ENCODE measurements around the gene KCNG2. TPM values are rescaled to one million over a fixed set of nuclear protein-coding genes. Genes with fewer than 3 reads are reported as not detected.

Gene KCNG2
- total and polyA plus RNA-seq, 2 of the 8 experiments (the other 6 are each of a cell fraction or from before 2014, with no cell fraction given), result 0.19 to 0.74 TPM

DNA sequence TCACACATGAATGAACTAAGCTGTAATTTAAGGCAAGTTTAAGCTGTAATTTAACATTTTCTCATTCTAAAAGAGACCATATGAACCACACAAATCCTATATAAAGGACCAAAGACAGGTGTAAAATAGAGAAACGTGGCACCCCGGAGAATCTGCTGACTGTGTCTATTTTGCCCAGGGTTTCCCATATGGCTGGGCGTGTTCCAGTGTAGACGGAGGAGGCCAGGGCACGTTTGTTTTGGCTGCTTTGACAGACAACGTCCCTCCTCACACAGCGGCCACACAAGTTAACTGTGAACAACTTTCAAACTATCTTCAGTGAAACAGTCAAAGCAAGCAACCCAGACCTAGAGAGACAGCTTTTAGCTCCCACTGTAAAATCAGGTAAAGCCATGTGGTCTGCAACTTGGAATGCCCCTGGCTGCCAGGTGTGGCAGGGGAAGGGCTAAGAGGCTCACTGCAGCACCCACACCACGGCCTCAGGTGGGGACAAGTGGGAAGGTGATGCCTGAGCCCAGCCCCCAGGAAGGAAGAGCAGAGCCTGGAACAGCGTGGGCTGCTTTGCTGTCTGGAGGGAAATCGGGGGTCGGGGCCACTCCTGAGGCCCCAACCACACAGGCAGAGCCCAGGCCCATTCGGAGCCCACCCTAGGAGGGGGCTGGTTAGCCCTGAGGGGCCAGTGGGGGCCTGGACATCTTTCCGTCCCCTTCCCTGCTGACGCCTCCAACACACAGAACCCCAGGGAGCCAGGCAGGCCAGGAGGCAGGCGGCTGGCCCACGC is 113.0 kb downstream of the KCNG2 start:
- CTCF ChIA-PET (ENCODE audit: partially characterized antibody), result interaction anchor here (1.5 to 1.6 kb wide), 2 partner anchors 51 to 271 kb away, joined by 3 read pairs; no protein-coding TSS in a partner anchor
- Histone ChIP-seq H3K79me1 (ENCODE audit: low read depth, low read length) (0 out of 2 replicates have a peak, but pooled peaks cover 6% of the 10 kb centered on the region), H3K27me3 (replicated peaks in 1 of 4; ENCODE audit: control insufficient read depth in 3 of 4, extremely low read depth in 1 of 4, insufficient read depth in 3 of 4, low read length in 3 of 4) (no peaks in the 10 kb centered on the region), H3K27ac (ENCODE audit: low read depth, low read length) (no peak overlapping the region), H3K4me1 (replicated peaks in 1 of 4; ENCODE audit: control insufficient read depth in 3 of 4, insufficient read depth in 4 of 4, low read length in 3 of 4) (peaks cover 0 to 12% (median 6%) of the 10 kb centered on the region in 4 experiments; a peak in 5 of 7 replicates), H2AK5ac (ENCODE audit: low read depth, low read length) (0 out of 2 replicates have a peak overlapping the region, but pooled peaks have one; percentile 39), H3K9ac (replicated peaks in 1 of 4; ENCODE audit: extremely low read depth in 1 of 4, low read depth in 3 of 4, low read length in 3 of 4) (no peak overlapping the region), H3K4me3 (ENCODE audit: extremely low read depth in 1 of 4, insufficient read depth in 2 of 4, low read depth in 3 of 4, low read length in 4 of 4) (peak overlapping the region in 3 of 4 experiments; percentile 10 to 44 (median 10); a peak in 4 of 8 replicates), H4K91ac (replicated peaks; ENCODE audit: insufficient read length, low read length) (no peak overlapping the region), H2BK120ac (replicated peaks; ENCODE audit: low read depth, low read length) (no peak overlapping the region), H4K8ac (ENCODE audit: extremely low read depth, insufficient read depth, low read length) (no peak overlapping the region), H2BK20ac (ENCODE audit: low read length) (no peak overlapping the region), H2BK5ac (ENCODE audit: low read depth, low read length) (0 out of 2 replicates have a peak overlapping the region, but pooled peaks have one; percentile 35), H4K5ac (ENCODE audit: insufficient read length, low read depth, low read length) (no peak overlapping the region), H3K18ac (ENCODE audit: extremely low read depth, low read length) (no peak overlapping the region), H3K4ac (replicated peaks; ENCODE audit: insufficient read length, low read depth, low read length) (no peak overlapping the region), H3K56ac (replicated peaks; ENCODE audit: insufficient read length, low read depth, low read length) (no peak overlapping the region), H3K79me2 (ENCODE audit: control insufficient read depth in 1 of 2, insufficient read depth in 2 of 2, low read length in 2 of 2) (no peaks in the 10 kb centered on the region), H3K14ac (ENCODE audit: insufficient read length) (no peak overlapping the region), H2BK15ac (ENCODE audit: low read length) (no peak overlapping the region; the same call in 1 of the 2 replicates), H4K20me1 (replicated peaks in 1 of 2; ENCODE audit: control insufficient read depth in 1 of 2, insufficient read depth in 2 of 2, low read length in 2 of 2) (peaks cover 2 to 4% of the 10 kb centered on the region in 2 experiments), H3K23me2 (ENCODE audit: low read depth, low read length) (peaks cover 10% of the 10 kb centered on the region; the same call in 1 of the 2 replicates), H2AFZ (ENCODE audit: low read length) (no peak overlapping the region), H3K9me3 (ENCODE audit: insufficient read depth in 2 of 2, low read depth in 1 of 2, low read length in 1 of 2) (no peaks in the 10 kb centered on the region), H3K4me2 (ENCODE audit: insufficient read depth in 1 of 2, low read depth in 2 of 2, low read length in 2 of 2) (peak overlapping the region; percentile 59 to 62; a peak in 3 of 4 replicates), H2BK12ac (ENCODE audit: low read depth, low read length) (no peak overlapping the region), H3K23ac (ENCODE audit: insufficient read length) (no peak overlapping the region), H3K36me3 (ENCODE audit: control insufficient read depth in 2 of 4, insufficient read depth in 4 of 4, low read length in 3 of 4) (no peaks in the 10 kb centered on the region)
- WGBS, 2 experiments (ENCODE audit: extremely low coverage in 1 of 2, insufficient coverage in 1 of 2, insufficient read length in 1 of 2, insufficient replicate concordance in 2 of 2, low coverage in 1 of 2, low lambda C conversion rate in 2 of 2, missing lambda C conversion rate in 1 of 2), result 76% methylated on average over 16 of the region's 16 CpGs; no CpG with 5 or more reads in 1 of the 2 experiments
- DNase-seq (ENCODE audit: low read depth in 1 of 2, low spot score in 2 of 2) (no peak), FAIRE-seq (no peak)
- POLR2A ChIA-PET (ENCODE audit: partially characterized antibody), result interaction anchor here (0.9 to 1.3 kb wide), 2 partner anchors 41 to 54 kb away, joined by 3 to 4 read pairs; partner anchors contain the start of gene SLC66A2
- TF ChIP-seq SRF (IDR thresholded peaks at IDR 0.05; ENCODE audit: low read depth, low read length) (no peak), MAFK (IDR thresholded peaks at IDR 0.05; ENCODE audit: low read depth, low read length) (0 out of 2 replicates have a peak, but pooled peaks have one; percentile 37)

Measured in H1 (cell line).